Erythroblast (primary cell): ENCODE results near the gene CARNS1.

Experiments
- GATA1 ChIP-seq: IDR thresholded peaks from 2 replicates; pipeline ENCODE4 v1.6.1; 2011; ENCODE audit warnings: low read depth, mild to moderate bottlenecking, control low read depth, low read length, moderate library complexity
- POLR2A ChIP-seq: IDR thresholded peaks from 2 replicates; pipeline ENCODE4 v1.6.1; 2011; ENCODE audit warnings: mild to moderate bottlenecking, low read length

GRCh38 chr11:67465189-67465510 lies 49.7 kb downstream of the CARNS1 start:
- TF ChIP-seq GATA1 (no peak), POLR2A (no peak)
